Measurements from ENCODE around the gene RGS11.

- TF ChIP-seq, protein P1, sequence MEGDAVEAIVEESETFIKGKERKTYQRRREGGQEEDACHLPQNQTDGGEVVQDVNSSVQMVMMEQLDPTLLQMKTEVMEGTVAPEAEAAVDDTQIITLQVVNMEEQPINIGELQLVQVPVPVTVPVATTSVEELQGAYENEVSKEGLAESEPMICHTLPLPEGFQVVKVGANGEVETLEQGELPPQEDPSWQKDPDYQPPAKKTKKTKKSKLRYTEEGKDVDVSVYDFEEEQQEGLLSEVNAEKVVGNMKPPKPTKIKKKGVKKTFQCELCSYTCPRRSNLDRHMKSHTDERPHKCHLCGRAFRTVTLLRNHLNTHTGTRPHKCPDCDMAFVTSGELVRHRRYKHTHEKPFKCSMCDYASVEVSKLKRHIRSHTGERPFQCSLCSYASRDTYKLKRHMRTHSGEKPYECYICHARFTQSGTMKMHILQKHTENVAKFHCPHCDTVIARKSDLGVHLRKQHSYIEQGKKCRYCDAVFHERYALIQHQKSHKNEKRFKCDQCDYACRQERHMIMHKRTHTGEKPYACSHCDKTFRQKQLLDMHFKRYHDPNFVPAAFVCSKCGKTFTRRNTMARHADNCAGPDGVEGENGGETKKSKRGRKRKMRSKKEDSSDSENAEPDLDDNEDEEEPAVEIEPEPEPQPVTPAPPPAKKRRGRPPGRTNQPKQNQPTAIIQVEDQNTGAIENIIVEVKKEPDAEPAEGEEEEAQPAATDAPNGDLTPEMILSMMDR (IDR thresholded peaks at IDR 0.05; ENCODE audit: poor library complexity, severe bottlenecking) = no peak
- TF ChIP-seq EP300 (conservative IDR thresholded peaks at IDR 0.05; ENCODE audit: poor library complexity, severe bottlenecking) = no peak
Observed at GRCh38 chr16:307691-308312, 32.1 kb upstream of the RGS11 start.

All from neural cell (in vitro differentiated cells).